GM18505 (cell line): Measurements from ENCODE around the gene AGK.
A peak's percentile ranks its signal among the peaks of the same experiment; 100 is the strongest.

Experiments
- ATAC-seq: cut with Tn5 transposase; IDR thresholded peaks from one replicate; pipeline ENCODE4 v1.9.1; 2021; ENCODE audit not compliant: unreplicated experiment
- POLR2A ChIP-seq: IDR thresholded peaks from 4 replicates; pipeline ENCODE4 v1.6.1; 2011; ENCODE audit warnings: borderline replicate concordance; ENCODE audit not compliant: insufficient read depth, insufficient read length; ENCODE audit errors: extremely low read depth

The AGK gene

DNA sequence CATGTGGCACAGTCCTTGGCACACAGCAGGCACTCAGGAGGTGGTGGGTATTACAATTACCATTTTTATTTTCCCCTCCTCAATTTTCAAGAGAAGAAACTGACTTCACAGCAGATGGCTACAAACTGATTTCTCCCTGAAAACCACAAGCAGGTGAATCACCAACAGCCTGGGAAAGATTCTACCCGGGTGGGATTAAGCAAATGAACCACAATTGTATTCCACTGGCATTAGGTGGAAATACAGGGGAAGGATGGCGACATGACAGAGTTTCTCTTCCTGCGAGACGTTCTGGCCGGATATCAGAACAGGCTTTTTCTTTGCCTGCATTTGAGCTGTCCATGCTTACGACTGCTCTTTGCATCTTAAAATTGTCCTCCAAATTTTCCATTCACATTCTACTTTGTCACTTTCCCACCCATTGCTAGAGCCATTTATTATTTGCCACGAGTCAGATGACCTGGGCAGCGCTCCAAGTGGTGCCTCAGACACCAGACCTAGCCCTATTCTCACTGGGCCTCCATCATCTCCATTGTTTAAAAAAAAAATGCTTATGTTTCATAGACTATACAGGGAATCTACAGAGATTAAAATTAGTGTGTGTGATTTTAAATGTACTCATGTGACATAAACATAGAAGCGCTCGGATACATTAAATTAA, 146.1 kb downstream of the AGK start:
- no peak for ATAC-seq
- no peak for TF ChIP-seq POLR2A

GRCh38 chr7:141698247-141699015, 147.2 kb downstream of the AGK start:
- no peak for TF ChIP-seq POLR2A
- no peak for ATAC-seq

GRCh38 chr7:141699860-141700259, 148.7 kb downstream of the AGK start:
- no peak for ATAC-seq
- no peak for TF ChIP-seq POLR2A

- no peak for ATAC-seq
- no peak for TF ChIP-seq POLR2A
Observed at GRCh38 chr7:141700296-141700847, 149.2 kb downstream of the AGK start.

DNA sequence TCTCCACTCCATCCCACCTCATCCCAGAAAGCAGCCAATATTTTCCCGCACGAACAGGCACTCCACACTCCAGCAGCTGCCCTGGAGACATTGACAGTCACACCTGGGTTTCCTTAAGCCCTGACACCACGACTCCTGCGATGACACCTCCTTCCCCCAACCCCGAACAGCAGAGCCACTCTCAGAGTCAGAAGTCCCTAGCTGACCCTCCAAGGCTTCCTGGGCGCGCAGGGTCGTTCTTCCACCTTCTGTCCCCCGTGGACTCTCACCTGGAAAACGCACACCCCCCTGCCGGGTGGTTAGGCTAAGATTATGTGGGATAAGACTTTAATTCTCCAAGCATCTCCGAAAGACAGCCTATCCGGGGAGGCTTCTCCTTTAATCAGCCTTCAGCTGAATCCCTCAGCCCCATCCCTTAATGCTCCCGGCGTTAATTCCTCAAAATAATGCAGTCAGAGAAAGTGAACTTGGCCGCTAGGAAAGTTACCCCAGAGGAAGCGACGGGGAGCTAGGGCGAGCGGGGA, 149.7 kb downstream of the AGK start:
- TF ChIP-seq POLR2A, result no peak
- no peak for ATAC-seq

GRCh38 chr7:141701489-141702046, 150.4 kb downstream of the AGK start:
- TF ChIP-seq POLR2A, result peak; percentile 67
- ATAC-seq, result peak; percentile 79

GRCh38 chr7:141702047-141702567, 150.9 kb downstream of the AGK start, which contains the start of gene DENND11:
Gene DENND11, minus strand, starts transcription at chr7:141702166. Its CDS starts 13 bp downstream, at chr7:141702153.
- no peak for TF ChIP-seq POLR2A
- peak; percentile 81 for ATAC-seq

DNA sequence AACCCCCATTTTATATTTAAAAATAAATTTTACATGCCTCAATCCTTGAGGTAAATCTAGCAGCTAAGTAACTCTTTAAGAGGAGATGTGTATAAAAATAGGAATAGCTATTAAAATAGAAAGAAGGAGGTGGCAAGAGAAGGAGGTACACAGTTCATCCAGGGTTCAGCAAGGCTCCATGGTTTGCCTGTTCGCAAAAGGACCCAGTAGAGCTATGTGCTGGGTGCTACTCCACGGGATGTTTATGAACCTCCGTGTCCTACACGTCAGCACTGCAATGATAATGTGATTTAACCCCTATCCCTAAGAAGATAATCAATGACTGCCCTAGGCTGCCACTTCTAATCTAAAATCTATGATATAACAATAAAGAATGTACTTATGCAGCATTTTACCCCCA, 151.7 kb downstream of the AGK start:
- no peak for ATAC-seq
- TF ChIP-seq POLR2A, result no peak

DNA sequence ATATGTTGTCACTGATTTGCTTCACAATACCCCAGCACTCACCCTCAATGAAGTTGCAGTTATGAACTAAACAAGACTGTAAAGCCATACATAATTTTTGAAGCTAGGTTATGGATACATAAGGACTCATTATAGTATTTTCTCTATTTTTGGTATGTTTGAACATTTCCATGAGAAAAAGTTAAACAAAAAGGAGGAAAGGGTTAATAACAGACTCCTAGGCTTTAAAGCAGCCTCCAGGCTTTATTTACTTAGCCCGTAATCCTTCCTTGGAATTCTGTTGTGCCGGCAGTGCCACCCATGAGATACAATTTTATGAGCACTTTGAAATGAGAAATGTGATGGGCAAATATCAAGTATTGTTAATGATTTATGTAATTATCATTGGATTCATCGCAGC, 152.9 kb downstream of the AGK start:
- TF ChIP-seq POLR2A, result no peak
- ATAC-seq, result no peak

DNA sequence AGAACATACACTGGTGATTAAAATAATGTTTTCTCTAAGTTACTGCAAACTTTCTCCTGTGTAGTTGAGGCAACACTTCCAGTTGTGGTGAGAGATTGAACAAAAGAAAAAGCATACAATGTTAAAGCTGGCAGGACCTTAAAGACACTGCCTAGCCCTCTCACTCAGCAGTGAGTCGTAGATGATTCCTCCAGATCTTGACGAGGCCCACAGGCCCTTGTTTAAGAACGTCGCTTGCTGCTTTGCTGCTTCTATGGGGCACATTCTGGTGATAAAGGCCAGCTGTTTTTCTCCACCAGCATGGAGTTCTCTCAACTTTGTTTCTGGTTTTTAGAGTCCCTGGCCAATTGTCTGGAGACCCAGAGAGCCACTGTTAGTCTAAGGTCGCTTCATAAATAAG, 153.5 kb downstream of the AGK start:
- TF ChIP-seq POLR2A, result no peak
- no peak for ATAC-seq
